Activated naive CD8-positive, alpha-beta T cell treated with anti-CD3 and anti-CD28 coated beads for 36 hours (primary cell): ENCODE data around the gene SLX1A. TPM values are rescaled to one million over a fixed set of nuclear protein-coding genes. Genes with fewer than 3 reads are reported as not detected.
"Not testable (repeated sequence)": the region's sequence is repeated elsewhere in the genome, so short reads cannot be mapped to it uniquely, and the experiment has no call there.

Experiments used
- DNase-seq: peaks from one replicate; pipeline ENCODE4 v3.0.0; 2021
- H3K27ac Mint-ChIP-seq: one replicate; pipeline ENCODE4 v1.8.0; 2022; ENCODE audit warnings: mild to moderate bottlenecking, moderate library complexity, mixed read lengths
- H3K27me3 Mint-ChIP-seq: one replicate; pipeline ENCODE4 v1.8.0; 2022; ENCODE audit warnings: mild to moderate bottlenecking, mixed read lengths
- H3K36me3 Mint-ChIP-seq: one replicate; pipeline ENCODE4 v1.8.0; 2021; ENCODE audit warnings: mild to moderate bottlenecking, mixed read lengths
- H3K4me1 Mint-ChIP-seq: one replicate; pipeline ENCODE4 v1.8.0; 2021; ENCODE audit warnings: mixed read lengths
- H3K4me3 Mint-ChIP-seq: one replicate; pipeline ENCODE4 v1.8.0; 2022; ENCODE audit warnings: mild to moderate bottlenecking, moderate library complexity, mixed read lengths
- H3K9me3 Mint-ChIP-seq: one replicate; pipeline ENCODE4 v1.8.0; 2022; ENCODE audit warnings: mixed read lengths
- total RNA-seq, 2 experiments: library from RNA; stranded (reverse); gene quantifications; one replicate each; pipeline ENCODE4 v1.2.3, GENCODE V29; 2021

Gene SLX1A
- total RNA-seq, 2 experiments from 2014 or later: 64.2 to 65.7 TPM

GRCh38 chr16:30173054-30173453 is 20.6 kb upstream of the SLX1A start:
- H3K36me3 Mint-ChIP-seq: no peaks in the 10 kb centered on the region
- no peak overlapping the region for H3K27ac Mint-ChIP-seq
- H3K4me1 Mint-ChIP-seq: no peaks in the 10 kb centered on the region
- no peaks in the 10 kb centered on the region for H3K9me3 Mint-ChIP-seq
- DNase-seq: no peak
- no peaks in the 10 kb centered on the region for H3K27me3 Mint-ChIP-seq
- no peak overlapping the region for H3K4me3 Mint-ChIP-seq

- not testable (repeated sequence) for H3K9me3 Mint-ChIP-seq, H3K4me1 Mint-ChIP-seq, DNase-seq, H3K4me3 Mint-ChIP-seq, H3K36me3 Mint-ChIP-seq, H3K27me3 Mint-ChIP-seq, H3K27ac Mint-ChIP-seq
Observed at GRCh38 chr16:30176876-30177275, 16.8 kb upstream of the SLX1A start.

- no peaks in the 10 kb centered on the region for H3K27me3 Mint-ChIP-seq
- H3K27ac Mint-ChIP-seq: no peak overlapping the region
- DNase-seq: no peak
- H3K4me3 Mint-ChIP-seq: no peak overlapping the region
- no peaks in the 10 kb centered on the region for H3K9me3 Mint-ChIP-seq
- H3K36me3 Mint-ChIP-seq: peaks cover 5% of the 10 kb centered on the region
- H3K4me1 Mint-ChIP-seq: peaks cover 14% of the 10 kb centered on the region
Observed at GRCh38 chr16:30179195-30179594, 14.5 kb upstream of the SLX1A start.

- DNase-seq: no peak
- no peaks in the 10 kb centered on the region for H3K9me3 Mint-ChIP-seq
- H3K36me3 Mint-ChIP-seq: peaks cover 12% of the 10 kb centered on the region
- no peak overlapping the region for H3K27ac Mint-ChIP-seq
- peaks cover 17% of the 10 kb centered on the region for H3K4me1 Mint-ChIP-seq
- no peaks in the 10 kb centered on the region for H3K27me3 Mint-ChIP-seq
- no peak overlapping the region for H3K4me3 Mint-ChIP-seq
Observed at GRCh38 chr16:30179931-30180330, 13.7 kb upstream of the SLX1A start.

- peak overlapping the region; percentile 65 for H3K27ac Mint-ChIP-seq
Observed at GRCh38 chr16:30180741-30181140, 12.9 kb upstream of the SLX1A start.

GRCh38 chr16:30183233-30184095 is 10.2 kb upstream of the SLX1A start, which contains the start of gene CORO1A:
TSS of gene CORO1A (plus strand) at chr16:30183602. CDS start at chr16:30185210, 1,608 bp downstream.
- Mint-ChIP-seq H3K27ac (peak within 1 kb of the TSS; percentile 100), H3K4me3 (peak within 1 kb of the TSS; percentile 100), H3K9me3 (no peaks in the 10 kb centered on the region), H3K4me1 (peaks cover 29% of the 10 kb centered on the region), H3K36me3 (peaks cover 43% of the 10 kb centered on the region), H3K27me3 (no peaks in the 10 kb centered on the region)
- DNase-seq: peak; percentile 90

More at GRCh38 chr16:30180741-30181140, 12.9 kb upstream of the SLX1A start:
- DNase-seq: no peak
- no peaks in the 10 kb centered on the region for H3K27me3 Mint-ChIP-seq
- no peak overlapping the region for H3K4me3 Mint-ChIP-seq
- no peaks in the 10 kb centered on the region for H3K9me3 Mint-ChIP-seq
- H3K4me1 Mint-ChIP-seq: peaks cover 18% of the 10 kb centered on the region
- peaks cover 19% of the 10 kb centered on the region for H3K36me3 Mint-ChIP-seq

GRCh38 chr16:30184096-30184890 is 9.4 kb upstream of the SLX1A start:
- Mint-ChIP-seq H3K9me3 (no peaks in the 10 kb centered on the region), H3K27ac (peak overlapping the region; percentile 100), H3K4me1 (peaks cover 29% of the 10 kb centered on the region), H3K36me3 (peaks cover 43% of the 10 kb centered on the region), H3K4me3 (peak overlapping the region; percentile 100), H3K27me3 (no peaks in the 10 kb centered on the region)
- peak; percentile 76 for DNase-seq

GRCh38 chr16:30184891-30185682 is 8.6 kb upstream of the SLX1A start:
- peak overlapping the region; percentile 100 for H3K4me3 Mint-ChIP-seq
- H3K9me3 Mint-ChIP-seq: no peaks in the 10 kb centered on the region
- H3K4me1 Mint-ChIP-seq: peaks cover 28% of the 10 kb centered on the region
- peaks cover 43% of the 10 kb centered on the region for H3K36me3 Mint-ChIP-seq
- DNase-seq: peak; percentile 53
- no peaks in the 10 kb centered on the region for H3K27me3 Mint-ChIP-seq
- H3K27ac Mint-ChIP-seq: peak overlapping the region; percentile 100

GRCh38 chr16:30185683-30186421 is 7.8 kb upstream of the SLX1A start:
- peak overlapping the region; percentile 100 for H3K27ac Mint-ChIP-seq

GRCh38 chr16:30186444-30186781 is 7.3 kb upstream of the SLX1A start:
- Mint-ChIP-seq H3K4me1 (peaks cover 22% of the 10 kb centered on the region), H3K27ac (peak overlapping the region; percentile 100), H3K9me3 (no peaks in the 10 kb centered on the region), H3K36me3 (peaks cover 43% of the 10 kb centered on the region), H3K27me3 (no peaks in the 10 kb centered on the region), H3K4me3 (peak overlapping the region; percentile 100)
- no peak for DNase-seq

More at GRCh38 chr16:30185683-30186421, 7.8 kb upstream of the SLX1A start:
- Mint-ChIP-seq H3K36me3 (peaks cover 43% of the 10 kb centered on the region), H3K4me3 (peak overlapping the region; percentile 100), H3K27me3 (no peaks in the 10 kb centered on the region), H3K9me3 (no peaks in the 10 kb centered on the region), H3K4me1 (peaks cover 24% of the 10 kb centered on the region)
- DNase-seq: peak; percentile 89

GRCh38 chr16:30186782-30187555 is 6.7 kb upstream of the SLX1A start:
- peak overlapping the region; percentile 100 for H3K27ac Mint-ChIP-seq
- H3K4me3 Mint-ChIP-seq: peak overlapping the region; percentile 100
- no peaks in the 10 kb centered on the region for H3K9me3 Mint-ChIP-seq
- no peaks in the 10 kb centered on the region for H3K27me3 Mint-ChIP-seq
- H3K4me1 Mint-ChIP-seq: peaks cover 21% of the 10 kb centered on the region
- peaks cover 43% of the 10 kb centered on the region for H3K36me3 Mint-ChIP-seq
- peak; percentile 89 for DNase-seq

GRCh38 chr16:30187556-30187865 is 6.2 kb upstream of the SLX1A start:
- peaks cover 43% of the 10 kb centered on the region for H3K36me3 Mint-ChIP-seq
- H3K4me3 Mint-ChIP-seq: peak overlapping the region; percentile 100
- no peak for DNase-seq
- peaks cover 15% of the 10 kb centered on the region for H3K4me1 Mint-ChIP-seq
- peak overlapping the region; percentile 100 for H3K27ac Mint-ChIP-seq
- no peaks in the 10 kb centered on the region for H3K27me3 Mint-ChIP-seq
- no peaks in the 10 kb centered on the region for H3K9me3 Mint-ChIP-seq

- Mint-ChIP-seq H3K4me1 (peaks cover 15% of the 10 kb centered on the region), H3K9me3 (no peaks in the 10 kb centered on the region), H3K4me3 (peak overlapping the region; percentile 67), H3K27ac (peak overlapping the region; percentile 75), H3K36me3 (peaks cover 43% of the 10 kb centered on the region), H3K27me3 (no peaks in the 10 kb centered on the region)
- no peak for DNase-seq
Observed at GRCh38 chr16:30187971-30188561, 5.6 kb upstream of the SLX1A start.
